ENCODE data around the gene FBL.
"Not testable (repeated sequence)": the region's sequence is repeated elsewhere in the genome, so short reads cannot be mapped to it uniquely, and the experiment has no call there.

- TF ChIP-seq EZH2 (IDR thresholded peaks at IDR 0.05; ENCODE audit: borderline replicate concordance, low read depth, low read length, poor library complexity, severe bottlenecking); CTCF (conservative IDR thresholded peaks at IDR 0.05; ENCODE audit: low read depth, low read length): not testable (repeated sequence)
Observed at GRCh38 chr19:39885821-39886554, 39.8 kb upstream of the FBL start.
